ENCODE results near the gene PMPCA.

DNA sequence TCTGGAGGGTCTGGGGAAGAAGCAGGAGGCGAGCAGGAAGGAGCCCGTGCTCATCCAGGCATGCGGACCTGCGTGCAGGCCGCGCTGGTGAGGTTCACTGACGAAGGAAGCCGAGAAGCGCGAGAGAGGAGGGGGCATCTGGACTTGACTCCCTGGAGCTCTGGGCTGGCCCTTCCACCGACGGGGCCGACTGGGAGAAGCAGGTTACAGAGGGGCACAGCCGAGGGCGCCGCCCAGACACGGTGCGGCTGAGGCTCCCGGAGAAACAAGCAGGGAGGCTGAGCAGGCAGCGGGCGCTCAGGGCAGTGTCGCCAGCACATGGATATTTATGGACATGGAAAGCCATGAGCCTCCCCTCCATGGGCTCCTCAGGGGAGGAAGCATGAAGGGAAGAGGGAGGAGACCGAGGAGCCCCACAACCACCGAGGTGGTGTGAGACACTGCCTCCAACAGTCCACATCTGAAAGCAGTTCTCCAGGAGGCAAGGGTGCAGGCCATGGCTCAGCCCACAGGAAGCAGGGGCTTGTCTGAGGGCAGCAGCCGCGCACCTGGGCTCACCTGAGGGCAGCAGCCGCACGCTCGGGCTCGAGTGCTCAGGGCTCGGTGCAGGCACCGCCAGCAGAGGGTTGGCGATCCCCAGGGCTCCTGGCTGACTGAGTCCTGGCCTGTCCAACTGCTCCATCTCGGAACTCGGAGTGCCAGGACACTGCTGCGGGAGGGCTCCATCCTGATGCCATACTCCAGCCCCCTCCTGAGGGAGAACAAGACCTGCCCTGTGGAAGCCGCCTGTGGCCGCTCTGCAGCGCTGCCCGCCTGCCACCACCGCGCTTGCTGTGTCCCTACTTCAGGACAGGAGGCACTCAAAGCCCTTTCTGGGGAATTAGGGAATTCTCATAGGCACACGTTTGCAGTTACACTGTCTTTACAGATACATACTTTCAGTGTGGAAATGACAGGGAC is 44.9 kb downstream of the PMPCA start:
- TF ChIP-seq, protein P1, sequence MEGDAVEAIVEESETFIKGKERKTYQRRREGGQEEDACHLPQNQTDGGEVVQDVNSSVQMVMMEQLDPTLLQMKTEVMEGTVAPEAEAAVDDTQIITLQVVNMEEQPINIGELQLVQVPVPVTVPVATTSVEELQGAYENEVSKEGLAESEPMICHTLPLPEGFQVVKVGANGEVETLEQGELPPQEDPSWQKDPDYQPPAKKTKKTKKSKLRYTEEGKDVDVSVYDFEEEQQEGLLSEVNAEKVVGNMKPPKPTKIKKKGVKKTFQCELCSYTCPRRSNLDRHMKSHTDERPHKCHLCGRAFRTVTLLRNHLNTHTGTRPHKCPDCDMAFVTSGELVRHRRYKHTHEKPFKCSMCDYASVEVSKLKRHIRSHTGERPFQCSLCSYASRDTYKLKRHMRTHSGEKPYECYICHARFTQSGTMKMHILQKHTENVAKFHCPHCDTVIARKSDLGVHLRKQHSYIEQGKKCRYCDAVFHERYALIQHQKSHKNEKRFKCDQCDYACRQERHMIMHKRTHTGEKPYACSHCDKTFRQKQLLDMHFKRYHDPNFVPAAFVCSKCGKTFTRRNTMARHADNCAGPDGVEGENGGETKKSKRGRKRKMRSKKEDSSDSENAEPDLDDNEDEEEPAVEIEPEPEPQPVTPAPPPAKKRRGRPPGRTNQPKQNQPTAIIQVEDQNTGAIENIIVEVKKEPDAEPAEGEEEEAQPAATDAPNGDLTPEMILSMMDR (IDR thresholded peaks at IDR 0.05 in 4 of 5, conservative IDR thresholded peaks at IDR 0.05 in 1 of 5) = no peak
- TF ChIP-seq POLR2A (IDR thresholded peaks at IDR 0.05) = no peak

All from gastrocnemius medialis (tissue), 4 donors.